ENCODE data around the gene GIMAP1.

Gene GIMAP1

DNA sequence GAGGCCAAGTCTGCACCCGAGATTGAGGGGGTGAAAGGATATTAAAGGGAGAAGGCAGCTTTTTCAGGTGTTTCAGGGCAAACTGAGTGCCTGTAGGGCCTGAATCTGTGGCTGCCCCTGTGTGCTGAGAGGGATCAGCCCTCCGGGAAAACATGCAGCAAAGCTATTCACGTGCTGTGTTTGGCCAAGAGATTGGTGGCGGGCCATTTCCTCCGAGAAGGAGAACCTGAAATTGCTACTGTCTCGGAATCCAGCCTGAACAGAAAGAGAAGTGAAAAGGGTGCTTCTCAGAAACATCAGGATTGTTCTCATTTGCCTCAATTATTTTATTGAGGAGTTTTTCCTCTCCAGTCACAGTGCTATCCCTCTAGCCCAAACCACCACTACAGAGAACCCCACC is 36.8 kb downstream of the GIMAP1 start:
- DNase-seq: no peak

DNA sequence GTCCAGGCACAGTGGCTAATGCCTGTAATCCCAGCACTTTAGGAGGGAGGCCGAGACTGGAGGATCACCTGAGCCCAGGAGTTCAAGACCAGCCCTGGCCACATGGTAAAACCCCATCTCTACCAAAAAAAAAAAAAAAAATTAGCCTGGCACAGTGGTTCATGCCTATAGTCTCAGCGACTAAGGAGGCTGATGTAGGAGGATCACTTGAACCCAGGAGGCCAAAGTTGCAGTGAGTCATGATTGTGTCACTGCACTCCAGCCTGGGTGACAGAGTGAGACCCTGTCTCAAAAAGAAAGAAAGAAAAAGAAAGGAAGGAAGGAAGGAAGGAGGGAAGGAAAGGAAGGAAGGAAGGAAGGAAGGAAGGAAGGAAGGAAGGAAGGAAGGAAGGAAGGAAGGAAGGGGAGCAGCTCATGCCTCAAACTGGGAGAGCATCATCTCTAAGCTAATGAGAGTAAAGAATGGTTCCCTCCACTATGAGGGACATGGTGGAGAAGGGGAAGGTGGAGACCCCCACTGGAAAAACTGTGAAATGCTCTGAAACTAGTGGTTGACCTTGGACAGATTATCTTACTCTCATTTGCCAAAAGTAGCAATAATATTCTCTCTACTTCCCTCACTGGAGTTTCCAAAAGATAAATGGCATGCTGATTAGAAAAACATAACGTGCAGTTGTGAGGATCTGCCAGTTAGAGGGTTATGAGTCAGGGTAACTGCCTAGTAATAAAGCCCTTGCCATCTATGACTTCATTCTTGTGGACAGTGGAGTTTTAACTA is 37.6 kb downstream of the GIMAP1 start:
- no peak for DNase-seq

DNA sequence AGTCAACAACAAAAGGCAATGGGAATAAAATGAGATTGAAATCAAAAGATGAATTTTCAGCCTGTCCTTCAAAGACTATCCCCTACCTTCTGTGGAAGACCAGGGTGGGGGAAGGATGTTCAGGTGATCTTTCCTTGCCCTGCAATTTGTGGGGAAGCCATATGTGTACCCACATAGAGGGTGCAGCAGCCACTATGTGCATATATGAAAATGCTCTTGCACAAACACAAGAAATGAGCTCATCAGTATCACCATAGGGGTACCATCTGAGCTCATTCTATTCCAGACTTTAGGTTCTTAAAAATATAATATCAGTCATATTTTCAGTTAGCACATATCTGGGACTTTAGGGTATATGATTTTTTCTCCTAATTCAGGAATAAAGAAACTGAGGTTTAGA is 38.5 kb downstream of the GIMAP1 start:
- no peak for DNase-seq

GRCh38 chr7:150755473-150756099 is 39.2 kb downstream of the GIMAP1 start:
- DNase-seq: no peak

DNA sequence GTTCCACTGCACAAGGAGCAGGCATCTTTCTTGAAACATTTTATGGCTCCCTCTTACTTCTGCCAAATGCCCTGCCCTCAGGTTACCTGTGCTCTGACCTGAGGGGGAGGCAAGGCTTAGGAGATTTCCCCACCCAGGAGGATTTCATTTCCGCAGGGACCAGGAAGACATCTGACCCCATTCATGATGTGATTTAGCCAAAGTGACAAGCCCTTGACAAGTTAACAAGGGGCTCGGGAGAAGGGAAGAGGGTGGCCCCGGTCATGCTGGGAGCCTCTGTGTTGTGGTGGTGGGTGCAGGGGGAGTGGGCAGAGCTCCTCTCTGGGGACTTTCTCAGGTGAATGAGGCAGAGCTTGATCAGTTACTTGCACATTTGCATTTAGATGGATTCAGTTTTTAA is 39.8 kb downstream of the GIMAP1 start:
- no peak for DNase-seq

DNA sequence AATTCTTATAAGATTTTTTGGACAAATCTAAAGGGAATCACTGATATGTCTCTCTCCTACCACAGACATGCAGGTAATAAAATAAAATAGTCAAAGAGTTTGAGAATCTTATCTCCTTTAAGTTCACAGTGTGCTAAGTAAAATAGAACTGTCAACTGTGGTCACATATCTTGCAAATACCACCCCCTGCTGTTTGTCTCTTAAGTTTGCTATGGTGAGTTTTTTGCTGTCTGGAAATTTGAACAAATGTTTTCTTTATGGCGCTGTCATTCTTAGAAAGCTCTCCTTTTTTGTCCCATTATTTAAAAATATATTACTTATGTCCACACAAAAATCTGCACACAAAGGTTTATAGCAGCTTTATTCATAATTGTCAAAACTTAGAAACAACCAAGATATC is 40.4 kb downstream of the GIMAP1 start:
- no peak for DNase-seq

GRCh38 chr7:150759479-150759878 is 43.1 kb downstream of the GIMAP1 start:
- no peak for DNase-seq

- no peak for DNase-seq
Measured at GRCh38 chr7:150766334-150766709, 49.9 kb downstream of the GIMAP1 start.

GRCh38 chr7:150769768-150770167 is 53.4 kb downstream of the GIMAP1 start:
- DNase-seq: no peak
